Astrocyte (in vitro differentiated cells and primary cell): ENCODE data around the gene ITPR2. TPM values are rescaled to one million over a fixed set of nuclear protein-coding genes. Genes with fewer than 3 reads are reported as not detected.

Source experiments
- DNase-seq: peaks from one replicate; pipeline ENCODE4 v3.0.0-alpha.2; 2010; ENCODE audit warnings: low read depth
- FAIRE-seq: peaks from 2 replicates; lab custom pipeline; 2011; peaks lifted over from hg19 to GRCh38; lab: Jason Lieb, UNC
- H2AFZ ChIP-seq: 2 replicates; pipeline ENCODE4 v1.6.0; 2012; ENCODE audit warnings: low read depth, low read length, inconsistent platforms
- H3K27ac ChIP-seq: 2 replicates; pipeline ENCODE4 v1.5.1; 2011; ENCODE audit warnings: low read depth, low read length, inconsistent platforms
- H3K27me3 ChIP-seq: 2 replicates; pipeline ENCODE4 v1.6.0; 2011; ENCODE audit warnings: low read length, inconsistent platforms; ENCODE audit not compliant: insufficient read depth
- H3K36me3 ChIP-seq: 2 replicates; pipeline ENCODE4 v1.5.1; 2011; ENCODE audit warnings: low read length, inconsistent platforms; ENCODE audit not compliant: insufficient read depth
- H3K4me1 ChIP-seq: 2 replicates; pipeline ENCODE4 v1.5.1; 2011; ENCODE audit warnings: low read length, inconsistent platforms; ENCODE audit not compliant: insufficient read depth
- H3K4me2 ChIP-seq: 2 replicates; pipeline ENCODE4 v1.6.0; 2012; ENCODE audit warnings: low read length, inconsistent platforms
- H3K4me3 ChIP-seq: 2 replicates; pipeline ENCODE4 v1.5.1; 2011; ENCODE audit warnings: low read depth, mild to moderate bottlenecking, low read length, inconsistent platforms; ENCODE audit not compliant: insufficient read depth
- H3K79me2 ChIP-seq: 2 replicates; pipeline ENCODE4 v1.6.0; 2012; ENCODE audit warnings: mild to moderate bottlenecking, low read length, inconsistent platforms; ENCODE audit not compliant: insufficient read depth
- H3K9ac ChIP-seq: 2 replicates; pipeline ENCODE4 v1.6.0; 2012; ENCODE audit warnings: mild to moderate bottlenecking, low read length, inconsistent platforms
- H3K9me3 ChIP-seq: 2 replicates; pipeline ENCODE4 v1.5.1; 2012; ENCODE audit warnings: low read depth, mild to moderate bottlenecking, low read length, inconsistent platforms; ENCODE audit not compliant: insufficient read depth
- H4K20me1 ChIP-seq: 2 replicates; pipeline ENCODE4 v1.6.0; 2012; ENCODE audit warnings: low read length, inconsistent platforms; ENCODE audit not compliant: insufficient read depth
- H3K27ac Mint-ChIP-seq: one replicate; pipeline ENCODE4 v1.8.0; 2021; ENCODE audit warnings: mild to moderate bottlenecking, mixed read lengths; ENCODE audit not compliant: unreplicated experiment
- H3K27me3 Mint-ChIP-seq: one replicate; pipeline ENCODE4 v1.8.0; 2021; ENCODE audit warnings: low read depth, mixed read lengths; ENCODE audit not compliant: unreplicated experiment
- H3K36me3 Mint-ChIP-seq: one replicate; pipeline ENCODE4 v1.8.0; 2021; ENCODE audit warnings: low read depth, mixed read lengths; ENCODE audit not compliant: unreplicated experiment
- H3K4me1 Mint-ChIP-seq: one replicate; pipeline ENCODE4 v1.8.0; 2021; ENCODE audit warnings: low read depth, mixed read lengths; ENCODE audit not compliant: unreplicated experiment
- H3K4me3 Mint-ChIP-seq: one replicate; pipeline ENCODE4 v1.8.0; 2021; ENCODE audit warnings: mild to moderate bottlenecking, moderate library complexity, mixed read lengths; ENCODE audit not compliant: unreplicated experiment
- H3K9me3 Mint-ChIP-seq: one replicate; pipeline ENCODE4 v1.8.0; 2021; ENCODE audit warnings: mild to moderate bottlenecking, mixed read lengths; ENCODE audit not compliant: unreplicated experiment
- CTCF ChIP-seq: IDR thresholded peaks from 2 replicates; pipeline ENCODE4 v1.5.1; 2011; ENCODE audit warnings: low read depth, mild to moderate bottlenecking, inconsistent platforms, low read length, moderate library complexity; ENCODE audit not compliant: insufficient read depth
- EZH2 ChIP-seq: IDR thresholded peaks from 2 replicates; pipeline ENCODE4 v1.6.1; 2012; ENCODE audit warnings: mild to moderate bottlenecking, low read length, inconsistent platforms; ENCODE audit not compliant: insufficient read depth
- total RNA-seq: library from RNA; stranded (reverse); gene quantifications from 2 replicates; pipeline ENCODE4 v1.2.1, GENCODE V29; 2021

The ITPR2 gene
- total RNA-seq, 1 donor from 2014 or later: 24.4 TPM

GRCh38 chr12:26833743-26834490 is 923 bp upstream of the ITPR2 start:
- no peaks in the 10 kb centered on the region for H3K9me3 Mint-ChIP-seq
- H2AFZ ChIP-seq: peak overlapping the region; percentile 82
- H3K9ac ChIP-seq: peak overlapping the region; percentile 74
- DNase-seq (no peak), FAIRE-seq (no peak)
- H3K27ac Mint-ChIP-seq: peak overlapping the region; percentile 84
- no peak overlapping the region for H3K27ac ChIP-seq
- peaks cover 8% of the 10 kb centered on the region for H3K4me1 ChIP-seq
- peak overlapping the region; percentile 90 for H3K4me2 ChIP-seq
- TF ChIP-seq CTCF: no peak
- peak overlapping the region; percentile 66 for H3K4me3 ChIP-seq
- H3K36me3 ChIP-seq: no peaks in the 10 kb centered on the region
- H3K9me3 ChIP-seq: no peaks in the 10 kb centered on the region
- peaks cover 10% of the 10 kb centered on the region for H4K20me1 ChIP-seq
- no peaks in the 10 kb centered on the region for H3K27me3 ChIP-seq
- H3K79me2 ChIP-seq: peaks cover 22% of the 10 kb centered on the region
- H3K27me3 Mint-ChIP-seq: no peaks in the 10 kb centered on the region
- peak overlapping the region; percentile 95 for H3K4me3 Mint-ChIP-seq
- H3K4me1 Mint-ChIP-seq: peaks cover 18% of the 10 kb centered on the region
- no peaks in the 10 kb centered on the region for H3K36me3 Mint-ChIP-seq

- TF ChIP-seq EZH2: no peak
- TF ChIP-seq CTCF: no peak
- H3K27me3 ChIP-seq: no peaks in the 10 kb centered on the region
- peaks cover 38% of the 10 kb centered on the region for H3K79me2 ChIP-seq
- H3K36me3 ChIP-seq: no peaks in the 10 kb centered on the region
- H4K20me1 ChIP-seq: peaks cover 10% of the 10 kb centered on the region
- H3K4me3 Mint-ChIP-seq: peak overlapping the region; percentile 98
- H3K4me1 ChIP-seq: peaks cover 8% of the 10 kb centered on the region
- peak overlapping the region; percentile 88 for H3K27ac ChIP-seq
- H3K4me2 ChIP-seq: peak overlapping the region; percentile 90
- no peak for FAIRE-seq
- no peaks in the 10 kb centered on the region for H3K27me3 Mint-ChIP-seq
- peak overlapping the region; percentile 99 for H3K27ac Mint-ChIP-seq
- H3K36me3 Mint-ChIP-seq: no peaks in the 10 kb centered on the region
- H3K9me3 ChIP-seq: no peaks in the 10 kb centered on the region
- DNase-seq: peak; percentile 73
- H3K9me3 Mint-ChIP-seq: no peaks in the 10 kb centered on the region
- H3K4me1 Mint-ChIP-seq: peaks cover 18% of the 10 kb centered on the region
- H3K4me3 ChIP-seq: peak overlapping the region; percentile 72
- H2AFZ ChIP-seq: peak overlapping the region; percentile 89
- H3K9ac ChIP-seq: peak overlapping the region; percentile 89
Measured at GRCh38 chr12:26831951-26832821, 808 bp downstream of the ITPR2 start.
